GM23248 (cell line): ENCODE data around the gene MAN2B2.

Source experiments
- EZH2 ChIP-seq: fragments of 200-600 bp; sonication (generic); IDR thresholded peaks from 2 replicates; pipeline ENCODE4 v1.6.1; 2018; ENCODE audit warnings: antibody characterized with exemption, mild to moderate bottlenecking; ENCODE audit not compliant: insufficient read depth, poor library complexity, severe bottlenecking
- EZH2phosphoT487 ChIP-seq: fragments of 200-600 bp; sonication (generic); IDR thresholded peaks from 2 replicates; pipeline ENCODE4 v1.6.1; 2018; ENCODE audit warnings: antibody characterized with exemption, moderate library complexity, mild to moderate bottlenecking, low read depth; ENCODE audit not compliant: insufficient read depth

DNA sequence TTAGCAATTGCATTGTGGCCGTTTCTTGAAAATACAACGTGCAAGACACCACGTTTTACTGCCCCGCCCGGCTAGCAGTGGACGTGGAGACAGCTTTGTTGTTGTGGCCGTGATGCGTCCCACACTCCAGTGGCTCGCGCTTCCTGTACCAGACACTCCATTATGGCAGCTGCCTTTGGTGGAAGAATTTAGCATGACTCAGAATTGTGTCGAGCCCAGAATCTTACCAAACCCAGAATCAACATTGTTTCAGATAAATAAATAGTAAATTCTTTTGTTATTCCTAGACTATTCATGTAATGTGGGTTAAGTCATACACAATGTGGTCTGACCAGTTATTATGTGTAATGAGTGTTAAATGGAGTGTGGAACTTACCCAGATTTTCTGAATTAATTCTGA lies 93.4 kb downstream of the MAN2B2 start:
- TF ChIP-seq EZH2phosphoT487 (no peak), EZH2 (no peak)
